Neural progenitor cell (in vitro differentiated cells): ENCODE data around the gene CEP295NL. TPM values are rescaled to one million over a fixed set of nuclear protein-coding genes. Genes with fewer than 3 reads are reported as not detected.

ENCODE experiments used
- DNase-seq: peaks from one replicate; pipeline ENCODE4 v3.0.0-alpha.2; 2016; ENCODE audit warnings: low spot score
- H2AFZ ChIP-seq: fragments of 200-600 bp; sonication (generic); replicated peaks from 2 replicates; pipeline ENCODE4 v1.6.1; 2016; ENCODE audit warnings: antibody characterized with exemption
- H3F3A ChIP-seq: fragments of 200-600 bp; sonication (generic); 2 replicates; pipeline ENCODE4 v1.6.1; 2016; ENCODE audit warnings: antibody characterized with exemption, low read depth
- H3K27ac ChIP-seq: fragments of 200-600 bp; sonication (generic); 2 replicates; pipeline ENCODE4 v1.5.1; 2016; ENCODE audit warnings: mild to moderate bottlenecking
- H3K27me3 ChIP-seq: fragments of 200-600 bp; sonication (generic); 2 replicates; pipeline ENCODE4 v1.6.1; 2016; ENCODE audit warnings: mild to moderate bottlenecking, moderate library complexity
- H3K36me3 ChIP-seq: fragments of 200-600 bp; sonication (generic); 2 replicates; pipeline ENCODE4 v1.5.1; 2016
- H3K4me1 ChIP-seq: fragments of 200-600 bp; sonication (generic); 2 replicates; pipeline ENCODE4 v1.6.1; 2016; ENCODE audit warnings: mixed run types
- H3K4me2 ChIP-seq: fragments of 200-600 bp; sonication (generic); 2 replicates; pipeline ENCODE4 v1.6.1; 2016
- H3K4me3 ChIP-seq: fragments of 200-600 bp; sonication (generic); 2 replicates; pipeline ENCODE4 v1.5.1; 2016
- H3K79me2 ChIP-seq: fragments of 200-600 bp; sonication (generic); 2 replicates; pipeline ENCODE4 v1.6.1; 2016; ENCODE audit warnings: low read depth
- H3K9ac ChIP-seq: fragments of 200-600 bp; sonication (generic); 2 replicates; pipeline ENCODE4 v1.6.1; 2016
- H3K9me3 ChIP-seq: fragments of 200-600 bp; sonication (generic); 2 replicates; pipeline ENCODE4 v1.5.1; 2016; ENCODE audit warnings: low read depth
- H4K20me1 ChIP-seq: fragments of 200-600 bp; sonication (generic); 2 replicates; pipeline ENCODE4 v1.6.1; 2016; ENCODE audit warnings: low read depth
- H3K27ac Mint-ChIP-seq: 3 replicates; pipeline ENCODE4 v1.8.0; 2021; ENCODE audit warnings: mixed read lengths
- H3K27me3 Mint-ChIP-seq: 2 replicates; pipeline ENCODE4 v1.8.0; 2022; ENCODE audit warnings: low read depth, mild to moderate bottlenecking, inconsistent platforms, moderate library complexity, mixed read lengths; ENCODE audit not compliant: insufficient read depth
- H3K36me3 Mint-ChIP-seq: 3 replicates; pipeline ENCODE4 v1.8.0; 2021; ENCODE audit warnings: mixed read lengths
- H3K4me1 Mint-ChIP-seq: 3 replicates; pipeline ENCODE4 v1.8.0; 2021; ENCODE audit warnings: mixed read lengths
- H3K4me3 Mint-ChIP-seq: 3 replicates; pipeline ENCODE4 v1.8.0; 2021; ENCODE audit warnings: mild to moderate bottlenecking, moderate library complexity, mixed read lengths
- H3K9me3 Mint-ChIP-seq: 3 replicates; pipeline ENCODE4 v1.8.0; 2020; ENCODE audit warnings: mixed read lengths
- EZH2 ChIP-seq: fragments of 200-600 bp; sonication (generic); IDR thresholded peaks from 2 replicates; pipeline ENCODE4 v1.6.1; 2017; ENCODE audit warnings: antibody characterized with exemption, mild to moderate bottlenecking, moderate library complexity
- EZH2phosphoT487 ChIP-seq: fragments of 200-600 bp; sonication (generic); IDR thresholded peaks from 2 replicates; pipeline ENCODE4 v1.6.1; 2017; ENCODE audit warnings: antibody characterized with exemption
- total RNA-seq: library from RNA; depleted of rRNA; stranded (reverse); fragments of >200 nt; gene quantifications from 2 replicates; pipeline ENCODE4 v1.2.3, GENCODE V29; 2015; ENCODE audit warnings: low replicate concordance
- TF ChIP-seq, protein P1 (sequence below): fragments of 200-600 bp; sonication (generic); IDR thresholded peaks from 2 replicates; pipeline ENCODE4 v1.5.1; 2017; ENCODE audit warnings: antibody characterized with exemption, mild to moderate bottlenecking

CEP295NL gene
- total RNA-seq, 1 donor from 2014 or later = 0.39 TPM

GRCh38 chr17:78910497-78911284 is 7.7 kb upstream of the CEP295NL start:
- Histone ChIP-seq H3K27ac (no peak overlapping the region), H2AFZ (no peak overlapping the region), H4K20me1 (peaks cover 19% of the 10 kb centered on the region), H3K36me3 (no peaks in the 10 kb centered on the region), H3K4me1 (no peaks in the 10 kb centered on the region), H3K4me3 (no peak overlapping the region), H3K9me3 (no peaks in the 10 kb centered on the region), H3K9ac (no peak overlapping the region), H3F3A (no peaks in the 10 kb centered on the region), H3K27me3 (no peaks in the 10 kb centered on the region), H3K4me2 (no peak overlapping the region), H3K79me2 (peaks cover 21% of the 10 kb centered on the region)
- TF ChIP-seq, protein P1, sequence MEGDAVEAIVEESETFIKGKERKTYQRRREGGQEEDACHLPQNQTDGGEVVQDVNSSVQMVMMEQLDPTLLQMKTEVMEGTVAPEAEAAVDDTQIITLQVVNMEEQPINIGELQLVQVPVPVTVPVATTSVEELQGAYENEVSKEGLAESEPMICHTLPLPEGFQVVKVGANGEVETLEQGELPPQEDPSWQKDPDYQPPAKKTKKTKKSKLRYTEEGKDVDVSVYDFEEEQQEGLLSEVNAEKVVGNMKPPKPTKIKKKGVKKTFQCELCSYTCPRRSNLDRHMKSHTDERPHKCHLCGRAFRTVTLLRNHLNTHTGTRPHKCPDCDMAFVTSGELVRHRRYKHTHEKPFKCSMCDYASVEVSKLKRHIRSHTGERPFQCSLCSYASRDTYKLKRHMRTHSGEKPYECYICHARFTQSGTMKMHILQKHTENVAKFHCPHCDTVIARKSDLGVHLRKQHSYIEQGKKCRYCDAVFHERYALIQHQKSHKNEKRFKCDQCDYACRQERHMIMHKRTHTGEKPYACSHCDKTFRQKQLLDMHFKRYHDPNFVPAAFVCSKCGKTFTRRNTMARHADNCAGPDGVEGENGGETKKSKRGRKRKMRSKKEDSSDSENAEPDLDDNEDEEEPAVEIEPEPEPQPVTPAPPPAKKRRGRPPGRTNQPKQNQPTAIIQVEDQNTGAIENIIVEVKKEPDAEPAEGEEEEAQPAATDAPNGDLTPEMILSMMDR = no peak
- Mint-ChIP-seq H3K36me3 (peaks cover 4% of the 10 kb centered on the region), H3K9me3 (no peaks in the 10 kb centered on the region), H3K4me3 (no peak overlapping the region), H3K27ac (peak overlapping the region; percentile 13), H3K27me3 (peaks cover 3% of the 10 kb centered on the region), H3K4me1 (peaks cover 13% of the 10 kb centered on the region)
- no peak for DNase-seq

DNA sequence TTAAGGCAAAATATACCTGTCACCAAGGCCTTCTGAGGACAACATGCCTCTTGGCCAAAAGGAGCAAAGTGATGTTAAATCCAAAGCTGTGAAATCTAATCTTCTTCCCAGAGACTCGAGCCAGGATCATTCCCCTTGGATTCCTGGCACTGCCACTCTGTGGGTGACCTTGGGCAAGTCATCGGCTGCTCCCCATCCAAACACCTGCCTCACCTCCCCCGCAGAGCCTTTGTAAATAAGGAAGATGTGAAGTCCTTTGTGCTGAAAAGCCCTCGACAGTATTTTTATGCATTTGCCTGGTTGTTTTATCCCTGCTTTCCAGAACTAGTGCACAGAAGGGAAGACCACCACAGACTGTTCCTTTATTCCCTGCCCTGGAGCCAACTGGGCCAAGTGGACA is 5.4 kb upstream of the CEP295NL start:
- H2AFZ ChIP-seq = no peak overlapping the region
- no peaks in the 10 kb centered on the region for H3K9me3 ChIP-seq
- no peaks in the 10 kb centered on the region for H3K4me1 ChIP-seq
- H3K36me3 ChIP-seq = no peaks in the 10 kb centered on the region
- H3K27me3 ChIP-seq = no peaks in the 10 kb centered on the region
- peaks cover 2% of the 10 kb centered on the region for H3K27me3 Mint-ChIP-seq
- no peak overlapping the region for H3K4me3 Mint-ChIP-seq
- peaks cover 20% of the 10 kb centered on the region for H3K79me2 ChIP-seq
- peaks cover 25% of the 10 kb centered on the region for H3K4me1 Mint-ChIP-seq
- no peak overlapping the region for H3K9ac ChIP-seq
- H3K4me2 ChIP-seq = no peak overlapping the region
- H3K9me3 Mint-ChIP-seq = no peaks in the 10 kb centered on the region
- no peak for TF ChIP-seq EZH2phosphoT487
- TF ChIP-seq, protein P1 = no peak
- H3K4me3 ChIP-seq = no peak overlapping the region
- no peaks in the 10 kb centered on the region for H3F3A ChIP-seq
- no peak overlapping the region for H3K27ac Mint-ChIP-seq
- no peak for DNase-seq
- H3K27ac ChIP-seq = no peak overlapping the region
- peaks cover 6% of the 10 kb centered on the region for H3K36me3 Mint-ChIP-seq
- peaks cover 35% of the 10 kb centered on the region for H4K20me1 ChIP-seq

GRCh38 chr17:78905541-78905940 is 2.5 kb upstream of the CEP295NL start:
- H4K20me1 ChIP-seq = peaks cover 55% of the 10 kb centered on the region
- peaks cover 2% of the 10 kb centered on the region for H3K27me3 Mint-ChIP-seq
- H3K4me1 ChIP-seq = peaks cover 8% of the 10 kb centered on the region
- no peak overlapping the region for H3K27ac ChIP-seq
- TF ChIP-seq EZH2phosphoT487 (no peak), EZH2 (no peak)
- peaks cover 15% of the 10 kb centered on the region for H3K79me2 ChIP-seq
- no peak overlapping the region for H3K9ac ChIP-seq
- no peak for DNase-seq
- H3K36me3 Mint-ChIP-seq = peaks cover 9% of the 10 kb centered on the region
- no peak overlapping the region for H3K4me3 Mint-ChIP-seq
- no peaks in the 10 kb centered on the region for H3K9me3 Mint-ChIP-seq
- no peak overlapping the region for H3K4me3 ChIP-seq
- H2AFZ ChIP-seq = no peak overlapping the region
- no peaks in the 10 kb centered on the region for H3K27me3 ChIP-seq
- no peak overlapping the region for H3K4me2 ChIP-seq
- no peaks in the 10 kb centered on the region for H3K9me3 ChIP-seq
- no peaks in the 10 kb centered on the region for H3F3A ChIP-seq
- no peak overlapping the region for H3K27ac Mint-ChIP-seq
- H3K36me3 ChIP-seq = no peaks in the 10 kb centered on the region
- H3K4me1 Mint-ChIP-seq = peaks cover 41% of the 10 kb centered on the region

DNA sequence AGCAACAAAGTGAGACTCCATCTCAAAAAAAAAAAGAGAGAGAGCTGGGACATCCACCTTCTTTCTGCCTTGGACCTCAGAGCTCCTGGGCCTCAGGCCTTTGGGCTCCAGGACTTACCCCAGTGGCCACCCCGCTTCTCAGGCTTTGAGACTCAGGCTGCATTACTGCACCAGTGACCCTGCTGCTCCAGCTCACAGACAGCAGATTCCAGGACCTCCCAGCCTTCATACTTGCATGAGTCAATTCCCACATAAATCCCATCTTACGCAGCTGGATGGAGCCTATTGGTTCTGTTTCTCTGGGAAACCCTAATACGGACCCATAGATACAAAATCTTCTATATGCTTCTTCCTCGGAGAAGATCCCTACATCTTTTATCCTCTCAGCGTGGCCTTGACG is 2.1 kb upstream of the CEP295NL start:
- Mint-ChIP-seq H3K4me3 (no peak overlapping the region), H3K4me1 (peaks cover 39% of the 10 kb centered on the region), H3K9me3 (no peaks in the 10 kb centered on the region), H3K27me3 (peaks cover 1% of the 10 kb centered on the region), H3K27ac (no peak overlapping the region), H3K36me3 (peaks cover 9% of the 10 kb centered on the region)
- Histone ChIP-seq H3K9ac (no peak overlapping the region), H2AFZ (no peak overlapping the region), H3K36me3 (no peaks in the 10 kb centered on the region), H3K4me1 (peaks cover 8% of the 10 kb centered on the region), H3K9me3 (no peaks in the 10 kb centered on the region), H3K27ac (no peak overlapping the region), H3F3A (peaks cover under 1% of the 10 kb centered on the region), H4K20me1 (peaks cover 54% of the 10 kb centered on the region), H3K4me3 (no peak overlapping the region), H3K27me3 (no peaks in the 10 kb centered on the region), H3K79me2 (peaks cover 15% of the 10 kb centered on the region), H3K4me2 (no peak overlapping the region)
- TF ChIP-seq EZH2 = no peak
- no peak for TF ChIP-seq EZH2phosphoT487
- TF ChIP-seq, protein P1 = no peak
- DNase-seq = no peak
